Muscle of back (tissue), 13 donors: ENCODE results near the gene COQ2. TPM values are rescaled to one million over a fixed set of nuclear protein-coding genes. Genes with fewer than 3 reads are reported as not detected.
"Not testable (repeated sequence)": the region's sequence is repeated elsewhere in the genome, so short reads cannot be mapped to it uniquely, and the experiment has no call there.

Experiments used
- DNase-seq, 3 donors: peaks; one replicate each; pipeline versions ENCODE4 v3.0.0 to v3.0.0-alpha.2; 2013
- long read RNA-seq, 9 donors: transcript quantifications; one replicate each; lab custom pipeline, GENCODE V29; 2026
- polyA plus RNA-seq, 10 donors: library from polyadenylated mRNA; unstranded; fragments of 120-200 nt; gene quantifications; one replicate each; pipeline ENCODE4 v1.2.1, GENCODE V29; 2013; ENCODE audit not compliant: insufficient read length in 10 of 10

Gene COQ2, protein sequence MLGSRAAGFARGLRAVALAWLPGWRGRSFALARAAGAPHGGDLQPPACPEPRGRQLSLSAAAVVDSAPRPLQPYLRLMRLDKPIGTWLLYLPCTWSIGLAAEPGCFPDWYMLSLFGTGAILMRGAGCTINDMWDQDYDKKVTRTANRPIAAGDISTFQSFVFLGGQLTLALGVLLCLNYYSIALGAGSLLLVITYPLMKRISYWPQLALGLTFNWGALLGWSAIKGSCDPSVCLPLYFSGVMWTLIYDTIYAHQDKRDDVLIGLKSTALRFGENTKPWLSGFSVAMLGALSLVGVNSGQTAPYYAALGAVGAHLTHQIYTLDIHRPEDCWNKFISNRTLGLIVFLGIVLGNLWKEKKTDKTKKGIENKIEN
- polyA plus RNA-seq: 10 to 100 TPM in 7 of 10 donors, 1 to 10 TPM in 3; 8.3 to 12.0 (median 11.0) TPM
- long read RNA-seq, donor 1, transcript COQ2-206 (7 exons, 1,641 nt): major isoform, 6 of 6 reads
- long read RNA-seq, donor 1, partial matches to known transcripts: 0 of 6 reads
- long read RNA-seq, donor 1, other reads (novel, unspliced or antisense): 0 of 6 reads
- long read RNA-seq, donor 2, partial matches to known transcripts: 0 of 3 reads
- long read RNA-seq, donor 2, other reads (novel, unspliced or antisense): 0 of 3 reads
- long read RNA-seq, donor 3: 0 reads
- long read RNA-seq, donor 4, partial matches to known transcripts: 0 of 2 reads
- long read RNA-seq, donor 4, other reads (novel, unspliced or antisense): 0 of 2 reads
- long read RNA-seq, donor 5, transcript COQ2-206 (7 exons, 1,641 nt): major isoform, 5 of 5 reads
- long read RNA-seq, donor 5, partial matches to known transcripts: 0 of 5 reads
- long read RNA-seq, donor 5, other reads (novel, unspliced or antisense): 0 of 5 reads
- long read RNA-seq, donor 6, partial matches to known transcripts: 0 of 3 reads
- long read RNA-seq, donor 6, other reads (novel, unspliced or antisense): 0 of 3 reads
- long read RNA-seq, donor 7, partial matches to known transcripts: 0 of 3 reads
- long read RNA-seq, donor 7, other reads (novel, unspliced or antisense): 0 of 3 reads
- long read RNA-seq, donor 8, partial matches to known transcripts: 0 of 1 reads
- long read RNA-seq, donor 8, other reads (novel, unspliced or antisense): 0 of 1 reads
- long read RNA-seq, donor 9: 0 reads

DNA sequence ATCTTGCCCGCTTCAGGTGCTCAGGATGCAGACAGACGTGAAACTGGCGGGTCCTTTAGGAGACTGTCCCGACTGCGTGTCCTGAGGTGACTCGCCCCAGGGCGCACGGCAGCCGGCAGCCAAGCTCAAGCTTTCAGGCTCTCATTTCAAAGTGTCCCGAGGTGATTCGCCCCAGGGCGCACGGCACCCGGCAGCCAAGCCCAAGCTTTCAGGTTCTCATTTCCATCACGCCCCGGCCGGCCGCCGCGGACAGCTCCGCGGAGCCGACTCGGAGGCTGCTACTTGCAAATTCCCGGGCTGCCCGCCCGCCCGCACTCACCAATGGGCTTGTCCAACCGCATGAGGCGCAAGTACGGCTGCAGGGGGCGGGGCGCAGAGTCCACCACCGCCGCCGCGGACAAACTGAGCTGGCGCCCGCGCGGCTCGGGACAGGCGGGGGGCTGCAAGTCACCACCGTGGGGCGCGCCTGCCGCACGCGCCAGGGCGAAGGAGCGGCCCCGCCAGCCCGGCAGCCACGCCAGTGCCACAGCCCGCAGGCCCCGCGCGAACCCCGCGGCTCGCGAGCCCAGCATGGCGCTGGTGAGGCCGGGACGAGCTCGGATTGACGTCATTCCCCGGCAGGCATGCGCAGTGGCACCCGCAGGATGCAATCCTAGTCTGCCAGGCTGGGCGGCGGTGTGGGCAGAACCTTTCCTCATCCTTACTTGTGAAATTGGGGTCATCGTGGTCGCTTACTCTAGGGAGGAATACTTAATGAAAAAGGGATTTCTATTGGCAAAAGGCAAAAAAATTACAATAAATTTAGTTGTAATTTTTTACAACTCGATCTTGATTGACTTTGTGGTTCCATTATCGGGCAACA, at the start of gene COQ2:
COQ2 (minus strand) TSS at position 606 of the 862 bp plus-strand sequence; CDS start at position 572, 34 bp downstream.
- DNase-seq: peak; percentile 95 to 97 (median 96)

DNA sequence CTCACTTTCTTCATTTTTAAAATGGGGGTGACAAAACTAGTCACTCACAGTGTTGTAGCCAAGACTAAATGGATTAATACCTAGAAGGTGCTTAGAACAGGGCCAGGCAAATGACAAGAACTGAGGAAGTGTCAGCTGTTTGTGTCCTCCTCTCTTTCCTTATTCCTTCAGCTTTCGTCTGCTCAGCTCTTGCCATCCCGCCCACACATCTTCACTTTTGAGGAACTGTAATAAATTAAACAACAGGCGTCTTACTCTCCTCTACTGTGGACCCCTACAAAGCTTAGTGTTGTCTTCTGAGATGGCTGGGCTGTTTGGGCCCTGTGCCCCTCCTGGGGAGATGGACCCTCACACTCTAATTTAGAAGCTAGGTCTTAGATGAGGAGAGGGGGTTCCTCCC, 47.4 kb upstream of the COQ2 start:
- no peak for DNase-seq

DNA sequence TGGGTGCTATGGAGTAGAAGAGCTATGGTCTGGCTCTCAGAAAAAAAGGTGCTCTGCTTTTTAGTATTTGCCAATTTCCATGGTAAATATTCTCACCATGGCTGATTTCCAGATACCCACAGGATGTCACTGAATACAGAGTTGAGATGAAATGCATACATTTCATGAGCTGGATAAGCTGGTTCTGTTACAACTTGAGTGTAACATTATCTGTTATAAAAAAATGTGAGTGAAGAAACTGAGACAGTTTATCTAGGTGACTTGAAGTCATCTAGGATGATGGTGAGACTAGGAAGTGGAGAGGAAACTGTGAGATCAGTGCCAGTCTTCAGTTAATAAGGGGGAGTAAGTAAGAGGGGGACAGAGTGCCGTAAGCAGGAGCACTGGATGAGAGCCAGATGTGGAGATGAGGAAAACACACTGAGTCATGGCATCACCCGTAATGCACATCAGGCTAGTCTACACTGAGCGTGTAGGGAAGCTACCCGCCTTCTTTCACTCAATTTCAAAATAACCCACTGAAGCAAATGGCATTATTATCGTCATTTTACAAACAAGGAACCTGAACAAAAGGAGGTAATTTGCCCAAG, 45.0 kb upstream of the COQ2 start:
- no peak for DNase-seq

DNA sequence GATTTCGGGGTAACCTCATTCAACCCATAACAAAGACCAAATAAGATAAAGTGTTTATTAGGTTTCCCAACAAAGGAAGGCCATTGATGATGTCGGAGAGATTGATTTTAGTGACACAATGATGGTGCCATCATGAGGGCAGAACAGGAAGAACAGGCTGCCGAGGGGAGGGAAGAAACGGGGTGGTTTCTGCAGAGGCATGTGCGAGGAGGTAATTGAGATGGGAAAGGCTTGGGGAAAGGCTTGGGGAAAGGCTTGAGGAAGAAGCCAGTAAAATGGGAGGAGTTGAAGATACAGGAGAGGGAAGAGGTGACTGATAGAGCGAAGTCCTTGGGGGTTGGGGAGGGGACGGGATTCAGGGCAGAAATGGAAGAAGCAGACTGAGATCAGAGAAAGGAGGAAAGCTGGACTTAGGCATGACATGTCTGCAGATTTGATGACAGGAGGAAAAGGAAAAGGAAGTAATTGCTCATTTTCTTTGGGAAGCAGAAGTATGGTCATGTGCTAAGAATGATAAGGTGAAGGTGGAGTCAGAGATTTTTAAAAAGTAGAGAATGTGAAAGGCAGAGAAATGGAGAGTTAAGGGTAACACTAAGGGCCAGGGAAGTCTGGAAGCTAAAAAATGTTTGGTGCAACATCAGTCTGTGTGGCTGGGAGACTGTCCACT, 44.1 kb upstream of the COQ2 start:
- no peak for DNase-seq

DNA sequence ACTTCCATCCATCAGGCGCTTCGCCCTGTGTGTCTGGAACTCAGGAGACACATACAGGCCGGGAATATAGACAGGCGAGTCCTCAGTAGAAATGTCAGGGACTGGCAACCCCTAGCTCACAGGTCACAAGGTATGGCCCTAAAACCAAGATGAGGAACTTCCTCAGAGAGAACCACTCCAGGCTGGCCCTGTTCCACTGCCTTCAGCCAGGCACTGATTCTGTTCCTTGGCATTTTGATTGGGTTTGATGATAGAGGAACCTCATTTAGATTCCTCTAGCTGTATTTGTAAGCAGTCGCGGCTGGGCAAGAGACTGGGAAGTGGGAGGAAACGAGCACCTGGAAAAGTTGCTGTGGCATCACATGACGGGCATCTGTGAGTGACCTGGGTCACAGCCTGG, 41.9 kb upstream of the COQ2 start:
- no peak for DNase-seq

DNA sequence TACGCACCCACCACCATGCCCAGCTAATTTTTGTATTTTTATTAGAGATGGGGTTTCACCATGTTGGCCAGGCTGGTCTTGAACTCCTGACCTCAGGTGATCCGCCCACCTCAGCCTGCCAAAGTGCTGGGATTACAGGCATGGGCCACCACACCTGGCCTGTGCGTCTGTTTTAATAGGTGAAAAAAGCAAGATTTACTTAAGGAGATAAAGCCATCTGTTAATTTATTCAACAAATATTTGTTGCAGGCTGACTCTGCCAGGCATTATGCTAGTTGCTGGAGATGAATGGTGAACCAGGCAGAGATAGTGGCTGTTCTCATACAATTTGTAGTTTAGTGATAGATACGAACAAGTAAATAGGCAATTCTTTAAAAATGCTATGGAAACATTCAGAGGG, 40.7 kb upstream of the COQ2 start:
- not testable (repeated sequence) for DNase-seq

DNA sequence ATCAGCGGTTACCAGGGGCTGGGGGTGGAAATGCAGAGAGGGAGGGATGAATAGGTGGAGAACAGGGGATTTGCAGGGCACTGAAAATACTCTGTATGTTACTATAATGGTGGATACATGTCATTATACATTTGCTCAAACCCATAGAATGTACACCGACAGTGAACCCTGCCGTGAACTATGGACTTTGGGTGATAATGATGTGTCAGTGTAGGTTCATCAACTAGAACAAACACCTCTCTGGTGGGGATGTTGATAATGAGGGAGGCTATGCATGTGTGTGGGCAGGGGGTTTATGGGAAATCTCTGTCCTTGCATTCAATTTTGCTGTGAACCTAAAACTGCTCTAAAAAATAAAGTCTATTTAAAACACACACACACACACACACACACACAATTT, 38.5 kb upstream of the COQ2 start:
- DNase-seq: no peak

DNA sequence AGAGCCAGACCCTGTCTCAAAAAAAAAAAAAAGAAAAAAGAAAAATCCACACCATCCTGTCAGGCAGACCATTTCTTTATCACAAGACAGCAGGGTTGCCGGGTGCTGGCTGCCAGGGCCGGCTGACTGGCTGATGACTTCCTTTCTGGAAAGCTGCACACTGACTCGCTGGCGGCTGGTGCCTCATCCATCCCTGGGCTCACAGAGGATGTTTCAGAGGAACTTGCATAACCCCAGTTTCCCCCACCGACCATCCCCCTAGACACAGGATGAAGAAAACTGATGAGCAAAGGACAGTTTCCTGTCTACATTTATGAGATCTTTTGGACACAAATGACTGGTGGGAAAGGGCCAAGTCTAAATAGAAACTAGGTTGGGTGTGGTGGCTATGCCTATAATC, 36.0 kb upstream of the COQ2 start:
- DNase-seq: peak; percentile 15 to 59 (median 27)

DNA sequence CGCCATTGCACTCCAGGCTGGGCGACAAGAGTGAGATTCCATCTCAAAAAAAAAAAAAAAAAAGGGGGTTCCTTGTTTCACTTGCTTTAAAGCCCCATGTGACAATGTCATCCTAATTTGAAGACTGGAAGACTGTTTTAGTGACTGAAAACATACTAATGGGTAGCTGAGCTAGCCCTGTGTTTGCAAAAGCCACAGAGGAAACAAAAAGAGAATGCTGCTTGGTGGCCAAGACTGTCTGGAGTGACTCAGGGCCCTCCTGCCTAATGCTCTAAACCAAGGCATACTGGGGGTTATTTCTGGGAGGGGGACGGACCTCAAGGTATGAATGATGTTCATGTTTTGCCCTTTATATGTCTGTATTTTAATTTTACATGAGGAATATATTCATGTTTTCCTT, 34.1 kb upstream of the COQ2 start:
- no peak for DNase-seq

DNA sequence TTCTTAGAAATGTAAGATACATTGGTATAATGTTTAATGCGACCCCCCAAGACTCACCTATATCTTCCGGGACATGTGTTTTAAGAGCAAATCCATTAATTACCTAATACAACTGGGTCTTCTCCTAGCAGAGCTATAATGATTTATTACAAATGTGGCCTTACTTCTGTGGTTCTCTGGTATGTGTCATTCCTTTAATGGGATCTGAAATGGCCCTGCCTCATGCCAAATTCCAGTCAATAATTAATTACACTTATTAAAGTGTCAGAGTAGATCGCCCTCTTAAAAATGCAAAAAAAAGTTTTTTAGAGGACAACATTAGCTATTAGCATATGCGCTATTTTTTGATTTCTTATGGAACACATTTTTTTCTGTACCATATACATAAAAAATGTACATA, 33.1 kb upstream of the COQ2 start:
- DNase-seq: no peak

DNA sequence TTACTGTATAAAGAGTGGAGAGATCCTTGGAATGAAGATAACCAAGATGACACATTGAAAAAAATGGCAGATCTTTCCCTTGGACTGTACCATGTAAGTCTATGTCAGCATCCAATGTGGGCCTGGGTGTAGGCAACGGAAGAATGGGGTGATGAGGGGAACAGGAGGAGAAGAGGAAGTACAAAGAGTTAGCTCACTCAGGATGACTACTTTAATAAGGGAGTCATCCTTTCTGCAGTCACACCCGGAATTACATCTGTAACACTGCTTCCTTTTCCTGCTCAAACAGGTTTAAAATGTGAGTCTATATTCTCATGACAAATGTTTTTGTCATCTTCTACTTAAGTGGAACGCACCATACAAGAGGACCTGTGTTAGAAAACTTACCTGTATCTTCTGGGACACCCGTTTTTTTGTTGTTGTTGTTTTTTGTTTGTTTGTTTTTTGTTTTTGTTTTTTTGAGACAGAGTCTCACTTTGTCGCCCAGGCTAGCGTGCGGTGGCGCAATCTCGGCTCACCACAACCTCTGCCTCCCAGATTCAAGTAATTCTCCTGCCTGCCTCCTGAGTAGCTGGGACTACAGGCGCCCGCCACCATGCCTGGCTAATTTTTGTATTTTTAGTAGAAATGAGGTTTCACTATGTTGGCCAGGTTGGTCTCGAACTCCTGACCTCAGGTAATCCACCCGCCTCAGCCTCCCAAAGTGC, 32.0 kb upstream of the COQ2 start:
- DNase-seq: no peak

DNA sequence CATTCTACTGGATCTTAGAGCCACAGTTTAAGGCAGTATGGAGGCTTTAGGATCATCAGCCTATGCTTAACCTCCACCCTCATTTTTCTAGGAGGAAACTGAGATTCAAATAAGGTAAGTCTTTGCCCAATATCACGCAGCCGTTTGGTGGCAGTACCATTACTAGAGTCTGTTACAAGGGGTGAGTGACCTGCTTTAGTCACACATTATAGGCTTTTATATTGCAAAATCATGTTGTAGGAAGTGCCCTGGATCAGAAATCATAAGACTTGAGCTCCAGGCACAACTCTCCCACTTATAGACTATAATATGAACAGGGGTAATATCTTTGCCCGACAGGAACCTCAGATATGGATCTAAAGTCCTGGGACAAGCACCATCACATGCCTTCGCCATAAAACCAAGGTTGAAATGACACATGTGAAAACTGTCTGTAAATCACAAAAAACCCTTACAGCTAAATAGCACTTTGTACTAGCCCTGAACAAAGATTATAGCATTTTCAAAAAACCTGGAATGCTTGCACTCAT, 30.8 kb upstream of the COQ2 start:
- DNase-seq: no peak

DNA sequence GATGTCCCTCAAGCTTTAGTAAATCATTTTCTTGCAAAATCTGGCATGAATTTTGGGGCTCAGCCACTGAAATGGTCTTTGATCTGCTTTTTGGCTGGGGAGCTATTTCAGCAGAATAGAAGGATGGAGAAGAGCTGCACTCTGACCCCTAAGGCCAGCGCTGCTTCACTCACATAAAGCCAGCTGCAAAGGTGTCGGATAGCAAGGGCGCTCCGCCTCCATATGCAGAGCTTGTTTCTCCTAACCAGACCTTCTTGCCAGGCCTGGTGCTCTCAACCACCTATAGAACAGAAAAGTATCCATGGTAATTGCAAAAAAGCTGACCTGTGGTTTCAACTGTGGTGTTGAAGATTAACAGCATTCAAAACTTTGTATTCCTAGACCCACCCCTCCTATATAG, 24.1 kb upstream of the COQ2 start:
- no peak for DNase-seq

DNA sequence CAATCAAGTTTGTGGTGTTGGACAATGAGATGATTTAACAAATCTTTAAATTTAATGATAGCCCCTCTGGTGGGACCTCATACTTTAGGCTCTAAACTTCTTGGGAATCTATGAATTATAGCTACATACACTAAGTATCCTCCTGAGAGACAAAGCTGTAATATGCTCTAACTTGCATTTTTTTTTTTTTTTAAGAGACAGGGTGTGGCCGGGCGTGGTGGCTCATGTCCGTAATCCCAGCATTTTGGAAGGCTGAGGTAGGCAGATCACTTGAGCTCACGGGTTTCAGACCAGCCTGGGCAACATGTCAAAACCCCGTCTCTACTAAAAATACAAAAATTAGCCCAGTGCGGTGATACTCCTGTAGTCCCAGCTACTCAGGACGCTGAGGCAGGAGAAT, 23.3 kb upstream of the COQ2 start:
- DNase-seq: no peak

DNA sequence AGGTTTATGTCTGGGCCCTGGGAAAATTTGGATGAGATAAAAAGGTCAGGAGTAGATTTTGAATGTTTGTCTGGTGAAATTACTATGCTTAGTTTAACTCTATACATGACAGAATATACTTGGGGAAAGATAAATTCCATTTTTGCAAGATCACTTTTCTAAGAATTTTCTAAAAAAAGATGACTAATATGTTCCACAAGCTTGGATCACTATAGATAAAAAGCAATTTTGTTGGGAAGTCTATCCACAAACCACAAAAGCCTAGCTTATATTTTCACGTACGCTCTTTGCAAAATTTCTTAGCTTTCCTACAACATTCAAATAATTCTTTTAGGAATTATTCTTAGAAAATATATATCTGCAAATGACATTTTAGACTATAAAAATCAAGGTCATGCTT, 20.6 kb upstream of the COQ2 start:
- no peak for DNase-seq

DNA sequence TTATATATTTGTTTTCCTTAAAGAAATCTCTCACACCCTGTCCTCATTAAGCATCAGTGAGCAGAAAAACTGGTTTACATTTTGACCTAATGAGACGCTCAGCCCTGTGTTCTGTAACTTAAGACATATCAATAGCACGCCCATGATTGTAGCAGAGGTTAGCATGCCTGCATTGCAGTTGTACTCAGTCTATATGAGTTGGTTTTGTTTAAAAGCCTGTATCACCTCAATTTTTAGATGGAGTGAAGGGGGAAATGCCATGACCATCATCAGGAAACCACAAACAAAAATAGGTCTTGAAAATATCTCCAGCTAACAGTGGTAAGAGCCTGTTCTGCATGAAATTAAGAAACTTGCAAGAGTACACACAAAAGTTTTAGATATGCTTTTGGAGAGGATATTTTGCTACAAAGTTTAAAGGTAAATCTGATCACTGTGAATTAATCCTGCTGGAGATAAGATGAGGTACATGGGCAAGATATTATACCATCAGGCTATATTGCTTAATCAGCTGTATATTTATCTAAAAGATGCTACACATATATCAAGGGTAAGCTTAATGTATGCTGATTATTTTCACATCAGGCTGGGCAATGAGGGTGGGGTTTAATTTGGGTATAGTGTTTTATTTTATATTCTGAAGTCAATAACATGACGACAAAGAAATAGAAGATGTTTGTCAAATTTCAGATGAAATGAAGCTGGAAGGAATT, 13.1 kb upstream of the COQ2 start:
- DNase-seq: no peak

DNA sequence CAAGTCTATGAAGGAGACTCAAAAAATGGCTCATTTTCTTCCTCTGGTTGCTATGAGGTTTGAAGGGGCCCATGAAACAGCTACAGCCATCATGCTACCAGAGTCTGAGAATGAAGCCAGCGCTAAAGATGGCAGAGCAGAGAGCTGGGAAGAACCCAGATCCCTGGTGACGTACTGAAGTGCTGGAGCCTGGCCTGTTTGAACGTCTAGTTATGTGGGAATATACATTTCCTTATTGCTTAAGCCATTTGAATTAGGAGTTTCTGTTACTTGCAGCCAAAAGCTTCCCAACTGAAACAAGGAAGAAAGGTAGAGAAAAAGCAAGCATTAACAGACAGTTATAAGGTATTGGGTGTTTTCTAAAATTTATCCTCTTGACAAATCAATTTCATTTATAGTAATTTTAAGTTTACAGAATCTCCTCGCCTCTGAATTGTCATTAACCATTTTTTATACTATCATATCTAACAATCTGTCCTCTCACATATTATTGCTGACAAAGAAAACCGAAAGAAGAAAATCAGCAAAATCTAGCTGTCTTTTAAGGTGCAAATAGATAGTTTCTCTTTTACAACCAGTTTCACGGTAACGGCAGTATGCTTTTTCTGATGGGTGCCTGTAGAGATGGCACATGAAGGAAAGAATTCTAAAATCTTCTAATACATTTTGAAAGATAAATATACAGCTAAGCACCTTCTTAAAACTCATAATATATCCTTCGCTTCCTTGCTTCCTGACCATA, 8.9 kb upstream of the COQ2 start:
- DNase-seq: no peak
